GM12864 (cell line): ENCODE data around the gene PFDN1.

Source experiments
- DNase-seq: peaks from one replicate; pipeline ENCODE4 v3.0.0-alpha.2; 2011; ENCODE audit warnings: low read depth
- H3K4me3 ChIP-seq: 2 replicates; pipeline ENCODE4 v1.5.1; 2011; ENCODE audit warnings: mild to moderate bottlenecking, low read depth, low read length, control low read depth
- CTCF ChIP-seq: IDR thresholded peaks from 2 replicates; pipeline ENCODE4 v1.5.1; 2011; ENCODE audit warnings: low read depth, mild to moderate bottlenecking, moderate library complexity, low read length, control low read depth, inconsistent platforms; ENCODE audit errors: missing control alignments

The PFDN1 gene

DNA sequence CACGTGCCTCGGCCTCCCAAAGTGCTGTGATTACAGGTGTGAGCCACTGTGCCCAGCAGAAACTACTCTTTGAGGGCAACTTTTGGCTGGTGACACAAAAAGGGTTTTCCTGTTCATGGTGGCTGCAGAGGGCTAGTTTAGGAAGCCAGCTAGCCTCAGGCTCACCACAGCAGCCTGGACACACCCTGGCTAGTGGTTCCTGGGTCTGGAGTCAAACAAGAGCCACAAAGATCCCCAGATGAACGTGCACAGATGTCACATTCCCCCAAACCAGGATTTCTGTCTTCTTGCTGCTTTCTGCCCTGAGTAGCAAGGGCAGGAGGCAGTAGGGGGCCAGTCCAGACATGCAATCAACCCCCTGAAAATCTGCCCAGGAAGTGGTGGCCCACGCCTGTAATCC lies 36.7 kb upstream of the PFDN1 start:
- no peak for DNase-seq
- H3K4me3 ChIP-seq = no peak overlapping the region
- no peak for TF ChIP-seq CTCF

GRCh38 chr5:140338908-140339307 lies 36.0 kb upstream of the PFDN1 start:
- no peak overlapping the region for H3K4me3 ChIP-seq
- no peak for DNase-seq
- TF ChIP-seq CTCF = no peak

DNA sequence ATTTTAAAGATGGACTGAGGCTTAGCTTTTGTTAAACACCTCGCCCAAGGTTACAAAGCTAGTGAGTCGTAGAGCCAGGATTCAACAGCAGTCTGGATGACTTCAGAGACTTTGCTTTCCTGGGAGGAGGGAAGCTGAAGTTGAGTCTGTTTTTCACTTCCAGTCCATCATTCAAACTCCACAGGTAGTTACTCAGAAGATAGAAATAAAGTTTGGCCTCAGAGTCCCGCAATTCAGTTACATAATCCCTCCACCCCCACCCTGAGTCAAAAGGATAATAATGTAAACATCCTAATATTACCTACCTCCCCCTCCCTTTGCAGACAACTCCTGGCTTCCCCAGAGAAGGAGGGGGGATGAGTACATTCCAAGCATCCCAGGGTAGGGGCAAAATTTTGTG lies 35.4 kb upstream of the PFDN1 start:
- no peak overlapping the region for H3K4me3 ChIP-seq
- no peak for DNase-seq

GRCh38 chr5:140337880-140338279 lies 35.0 kb upstream of the PFDN1 start:
- TF ChIP-seq CTCF = no peak
- no peak for DNase-seq

More for the DNA sequence above, 35.4 kb upstream of the PFDN1 start:
- no peak for TF ChIP-seq CTCF

GRCh38 chr5:140336388-140336787 lies 33.5 kb upstream of the PFDN1 start:
- DNase-seq = no peak
- no peak overlapping the region for H3K4me3 ChIP-seq
- no peak for TF ChIP-seq CTCF

More at GRCh38 chr5:140337880-140338279, 35.0 kb upstream of the PFDN1 start:
- no peak overlapping the region for H3K4me3 ChIP-seq

GRCh38 chr5:140331638-140332037 lies 28.7 kb upstream of the PFDN1 start:
- no peak for DNase-seq
- no peak overlapping the region for H3K4me3 ChIP-seq
- TF ChIP-seq CTCF = no peak

DNA sequence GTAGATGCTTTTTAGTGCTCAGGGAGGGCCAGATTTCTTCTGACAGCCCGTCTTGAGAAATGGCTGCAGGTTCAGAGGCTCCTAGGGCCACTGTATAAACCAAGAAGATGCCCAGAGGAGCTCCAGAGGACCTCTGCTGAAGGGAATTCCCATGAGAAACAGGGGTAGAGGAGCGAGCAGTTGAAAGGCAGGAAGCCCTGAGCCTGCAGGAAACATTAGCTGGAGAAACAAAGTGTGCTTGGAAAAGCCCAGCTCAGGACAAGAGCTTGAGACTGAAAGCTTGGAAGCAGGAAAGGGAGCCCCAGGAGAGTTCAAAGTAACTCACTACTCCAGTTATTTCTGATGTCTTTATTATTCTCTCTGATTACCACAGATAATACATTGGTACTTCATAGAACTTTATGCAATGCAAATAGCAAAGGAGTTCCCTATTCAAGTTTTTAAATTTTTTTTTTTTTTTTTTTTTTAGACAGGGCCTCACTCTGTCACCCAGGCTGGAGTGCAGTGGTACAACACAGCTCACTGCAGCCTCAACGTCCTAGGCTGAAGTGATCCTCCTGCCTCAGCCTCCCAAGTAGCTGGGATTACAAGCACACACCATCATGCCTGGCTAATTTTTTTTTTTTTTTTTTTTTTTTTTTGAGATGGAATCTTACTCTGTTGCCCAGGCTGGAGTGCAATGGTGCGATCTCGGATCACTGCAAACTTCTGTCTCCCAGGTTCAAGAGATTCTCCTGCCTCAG lies 27.0 kb upstream of the PFDN1 start:
- no peak overlapping the region for H3K4me3 ChIP-seq
- DNase-seq = no peak
- TF ChIP-seq CTCF = no peak
